Gastroesophageal sphincter (tissue), 4 donors: ENCODE results near the gene STEAP3. TPM values are rescaled to one million over a fixed set of nuclear protein-coding genes. Genes with fewer than 3 reads are reported as not detected.

Experiments
- ATAC-seq: fragments of 150-250 bp; one replicate; pipeline ENCODE4 v1.9.1; 2016; ENCODE audit warnings: mild to moderate bottlenecking, moderate library complexity
- H3K27ac ChIP-seq, 4 donors: fragments of 200-600 bp; sonication (generic) in 3 of 4; 1 replicate in 3 of 4; 2 replicates in 1 of 4; pipeline ENCODE4 v1.5.1; 2016 to 2019
- H3K27me3 ChIP-seq: fragments of 200-600 bp; sonication (generic); one replicate; pipeline ENCODE4 v1.5.1; 2019
- H3K36me3 ChIP-seq, 2 donors: fragments of 200-600 bp; sonication (generic); one replicate each; pipeline ENCODE4 v1.5.1; 2019; ENCODE audit warnings: control low read depth in 1 of 2
- H3K4me1 ChIP-seq, 3 donors: fragments of 200-600 bp; sonication (generic); 1 replicate in 2 of 3; 2 replicates in 1 of 3; pipeline ENCODE4 v1.5.1; 2016 to 2019; ENCODE audit warnings: control low read depth in 2 of 3
- H3K4me3 ChIP-seq, 2 donors: fragments of 200-600 bp; sonication (generic); one replicate each; pipeline ENCODE4 v1.5.1; 2019; ENCODE audit warnings: mild to moderate bottlenecking in 1 of 2, moderate library complexity in 1 of 2
- H3K9me3 ChIP-seq, 3 donors: fragments of 200-600 bp; sonication (generic); one replicate each; pipeline ENCODE4 v1.5.1; 2017 to 2019; ENCODE audit warnings: control low read depth in 2 of 3
- EP300 ChIP-seq: sonication (generic); formaldehyde crosslinking; IDR thresholded peaks from one replicate; pipeline ENCODE4 v1.6.1; 2017; ENCODE audit warnings: antibody characterized with exemption, mild to moderate bottlenecking
- POLR2A ChIP-seq, 2 donors: fragments of 450-650 bp; IDR thresholded peaks; one replicate each; pipeline ENCODE4 v1.6.1; 2017; ENCODE audit warnings: antibody characterized with exemption in 2 of 2, mild to moderate bottlenecking in 2 of 2, moderate library complexity in 1 of 2
- POLR2AphosphoS5 ChIP-seq: sonication (generic); formaldehyde crosslinking; IDR thresholded peaks from one replicate; pipeline ENCODE4 v1.6.1; 2017; ENCODE audit warnings: antibody characterized with exemption
- WGBS, 2 donors: methylation state at CpG; one replicate each; pipeline ENCODE4 v1.1.5; 2018; ENCODE audit warnings: low coverage in 1 of 2; 5-methylcytosine and 5-hydroxymethylcytosine counted together
- total RNA-seq, 4 donors: library from RNA; depleted of rRNA; stranded (reverse); fragments of >200 nt; gene quantifications; one replicate each; pipeline ENCODE4 v1.1.0, GENCODE V29; 2016
- TF ChIP-seq, protein P1 (sequence below), 4 experiments: fragments of 200-600 bp in 2 of 4; fragments of 450-650 bp in 2 of 4; sonication (generic) in 1 of 4; IDR thresholded peaks; one replicate each; pipeline ENCODE4 v1.5.1; 2017 to 2019; ENCODE audit warnings: antibody characterized with exemption in 4 of 4, mild to moderate bottlenecking in 2 of 4, moderate library complexity in 2 of 4

Gene STEAP3
- total RNA-seq, 4 donors from 2014 or later: 2.0 to 10.6 (median 4.6) TPM

DNA sequence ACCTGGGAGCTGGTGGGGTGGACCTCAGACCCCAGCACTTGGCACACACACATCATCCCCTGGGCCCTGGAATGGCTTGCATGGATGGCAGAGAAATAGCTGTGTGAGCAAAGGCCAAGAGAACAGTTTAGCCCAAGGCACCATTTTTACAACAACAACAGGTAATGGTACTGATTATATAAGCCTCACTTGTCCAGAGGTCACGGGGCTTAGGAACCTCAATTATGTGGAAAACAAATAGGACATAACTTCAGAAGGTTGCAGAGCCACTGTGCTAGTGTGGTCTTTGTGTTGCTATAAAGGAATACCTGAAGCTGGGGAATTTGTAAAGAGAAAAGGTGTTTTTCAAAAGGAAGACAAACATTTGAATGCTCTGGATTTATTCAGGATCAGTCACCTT, 13.2 kb downstream of the STEAP3 start:
- H3K36me3 ChIP-seq: no peaks in the 10 kb centered on the region
- no peaks in the 10 kb centered on the region for H3K27me3 ChIP-seq
- 100% methylated on average over 1 of the region's 1 CpG for whole genome bisulfite sequencing, 2 donors
- no peak overlapping the region for H3K27ac ChIP-seq
- no peak overlapping the region for H3K4me3 ChIP-seq
- TF ChIP-seq POLR2A (IDR thresholded peaks at IDR 0.05): no peak
- TF ChIP-seq, protein P1, sequence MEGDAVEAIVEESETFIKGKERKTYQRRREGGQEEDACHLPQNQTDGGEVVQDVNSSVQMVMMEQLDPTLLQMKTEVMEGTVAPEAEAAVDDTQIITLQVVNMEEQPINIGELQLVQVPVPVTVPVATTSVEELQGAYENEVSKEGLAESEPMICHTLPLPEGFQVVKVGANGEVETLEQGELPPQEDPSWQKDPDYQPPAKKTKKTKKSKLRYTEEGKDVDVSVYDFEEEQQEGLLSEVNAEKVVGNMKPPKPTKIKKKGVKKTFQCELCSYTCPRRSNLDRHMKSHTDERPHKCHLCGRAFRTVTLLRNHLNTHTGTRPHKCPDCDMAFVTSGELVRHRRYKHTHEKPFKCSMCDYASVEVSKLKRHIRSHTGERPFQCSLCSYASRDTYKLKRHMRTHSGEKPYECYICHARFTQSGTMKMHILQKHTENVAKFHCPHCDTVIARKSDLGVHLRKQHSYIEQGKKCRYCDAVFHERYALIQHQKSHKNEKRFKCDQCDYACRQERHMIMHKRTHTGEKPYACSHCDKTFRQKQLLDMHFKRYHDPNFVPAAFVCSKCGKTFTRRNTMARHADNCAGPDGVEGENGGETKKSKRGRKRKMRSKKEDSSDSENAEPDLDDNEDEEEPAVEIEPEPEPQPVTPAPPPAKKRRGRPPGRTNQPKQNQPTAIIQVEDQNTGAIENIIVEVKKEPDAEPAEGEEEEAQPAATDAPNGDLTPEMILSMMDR (IDR thresholded peaks at IDR 0.05): no peak
- TF ChIP-seq POLR2AphosphoS5: no peak
- no peak for TF ChIP-seq EP300
- no peak for ATAC-seq
- H3K4me1 ChIP-seq: peaks cover 0 to 15% (median 6%) of the 10 kb centered on the region in 3 donors
- no peaks in the 10 kb centered on the region for H3K9me3 ChIP-seq

DNA sequence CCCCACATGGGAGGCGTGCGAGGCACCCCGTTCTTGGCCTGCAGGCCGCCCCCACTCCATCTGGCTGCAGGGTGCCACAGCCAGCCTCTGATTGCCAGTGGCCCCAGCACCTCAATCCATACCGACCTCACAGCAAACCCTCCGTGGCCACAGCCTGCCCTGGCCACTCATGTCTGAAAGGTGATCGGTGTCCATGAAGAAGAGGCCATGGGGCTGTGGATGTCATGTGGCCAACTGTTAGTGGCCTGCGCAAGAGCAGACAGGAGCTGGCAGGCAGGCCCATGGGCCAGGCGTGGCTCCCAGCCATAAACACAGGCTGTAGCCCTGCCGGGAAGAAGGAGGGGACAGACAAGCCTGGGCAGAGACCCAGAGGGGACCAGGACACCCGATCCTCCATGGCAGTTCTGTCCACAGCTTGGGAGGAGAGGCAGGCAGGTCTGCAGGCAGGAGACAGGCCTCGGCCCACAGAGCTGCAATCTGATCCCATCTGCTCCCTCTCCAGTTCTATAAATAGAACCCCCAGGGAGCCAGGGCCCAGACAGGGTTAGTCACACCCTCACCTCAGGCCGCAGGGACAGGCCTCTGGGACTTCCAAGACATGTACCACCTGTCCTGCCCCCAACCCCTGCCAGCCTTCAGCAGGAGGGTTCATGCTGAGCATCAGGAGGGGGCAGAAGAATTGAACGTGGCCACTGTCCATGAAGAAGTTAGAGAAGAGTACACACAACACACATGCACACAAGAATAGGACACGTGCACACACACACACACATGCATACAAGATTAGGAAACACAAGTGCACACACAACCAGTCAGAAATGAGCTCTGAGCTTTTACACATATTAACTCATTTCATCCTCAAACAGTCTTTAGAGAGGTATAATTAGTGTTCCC, 16.9 kb downstream of the STEAP3 start:
- Histone ChIP-seq H3K9me3 (peaks cover 0 to 6% (median 0%) of the 10 kb centered on the region in 3 donors), H3K4me3 (no peak overlapping the region), H3K4me1 (peaks cover 0 to 15% (median 6%) of the 10 kb centered on the region in 3 donors), H3K27ac (peak overlapping the region in 2 of 4 donors; percentile 35 to 59), H3K36me3 (peaks cover 0 to 3% of the 10 kb centered on the region in 2 donors), H3K27me3 (no peaks in the 10 kb centered on the region)
- WGBS, 2 donors: 91 to 100% methylated on average over 2 to 5 of the region's 15 CpGs
- no peak for TF ChIP-seq POLR2A (IDR thresholded peaks at IDR 0.05)
- TF ChIP-seq, protein P1 (IDR thresholded peaks at IDR 0.05): no peak
- peak; percentile 26 for TF ChIP-seq POLR2AphosphoS5
- ATAC-seq: peak; percentile 54

DNA sequence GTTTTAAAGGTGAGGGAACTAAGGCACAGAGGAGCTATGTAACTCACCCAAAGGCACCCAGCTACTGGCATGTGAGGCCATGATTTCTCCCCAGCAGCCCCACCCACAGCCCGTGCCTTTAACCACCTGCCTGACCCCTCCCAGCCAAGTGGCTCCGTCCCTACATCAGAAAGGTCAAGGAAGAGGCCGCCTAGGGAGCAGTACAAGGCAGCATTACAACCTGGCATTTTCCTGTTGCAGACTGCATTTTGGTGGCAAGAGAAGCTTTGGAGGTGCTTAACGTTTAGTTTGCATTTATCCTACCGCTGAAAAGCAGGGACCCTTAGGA, 17.5 kb downstream of the STEAP3 start:
- Histone ChIP-seq H3K27ac (peak overlapping the region in 1 of 4 donors; percentile 59), H3K4me3 (no peak overlapping the region), H3K4me1 (peaks cover 0 to 15% (median 6%) of the 10 kb centered on the region in 3 donors), H3K9me3 (peaks cover 0 to 12% (median 0%) of the 10 kb centered on the region in 3 donors), H3K27me3 (no peaks in the 10 kb centered on the region), H3K36me3 (peaks cover 0 to 10% of the 10 kb centered on the region in 2 donors)
- WGBS, 2 donors: 40% methylated on average over 1 of the region's 5 CpGs; no CpG with 5 or more reads in 1 of the 2 donors
- TF ChIP-seq, protein P1 (IDR thresholded peaks at IDR 0.05): no peak
- TF ChIP-seq EP300: no peak
- no peak for TF ChIP-seq POLR2AphosphoS5
- no peak for TF ChIP-seq POLR2A (IDR thresholded peaks at IDR 0.05)
- no peak for ATAC-seq

DNA sequence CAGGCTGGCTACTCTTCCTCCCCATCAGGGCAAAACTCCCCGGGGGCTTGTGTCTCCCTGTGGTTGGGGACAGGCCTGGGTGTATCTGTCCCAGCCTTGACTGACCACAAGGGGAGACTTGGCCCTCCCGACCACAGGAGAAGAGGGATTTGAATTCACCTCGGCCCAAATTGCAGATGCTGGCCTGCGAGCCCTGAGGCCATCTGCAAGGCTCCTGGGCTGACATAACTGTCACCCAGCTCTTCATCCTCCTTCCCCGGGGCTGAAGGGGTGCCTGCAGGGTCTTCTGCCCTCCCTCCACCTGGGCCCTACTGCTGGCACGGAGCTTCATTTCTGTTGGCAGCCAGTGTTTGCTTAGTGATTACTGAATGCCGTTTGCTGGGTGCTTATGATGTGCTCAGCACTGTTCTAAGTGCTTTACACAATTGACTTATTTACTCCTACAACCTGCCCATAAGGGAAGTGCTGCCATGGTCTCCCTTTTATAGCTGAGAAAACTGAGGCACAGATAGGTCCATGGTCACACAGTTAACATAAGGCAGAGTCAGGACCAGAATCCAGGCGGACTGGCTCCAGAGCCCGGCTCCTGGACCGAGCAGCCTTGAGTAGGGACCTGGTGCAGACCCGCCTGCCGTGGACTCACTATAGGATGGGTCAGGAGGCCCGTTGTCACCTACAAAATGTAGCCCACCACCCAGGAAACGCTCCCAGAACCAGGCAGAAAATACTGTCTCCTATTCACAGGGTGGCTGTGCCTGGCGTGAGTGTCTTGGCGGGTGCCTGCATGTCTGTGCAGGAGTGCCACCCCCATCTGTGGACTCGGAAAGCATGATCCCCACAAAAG, 18.9 kb downstream of the STEAP3 start:
- peaks cover 0 to 15% (median 6%) of the 10 kb centered on the region in 3 donors for H3K4me1 ChIP-seq
- H3K4me3 ChIP-seq: no peak overlapping the region
- H3K27ac ChIP-seq: no peak overlapping the region
- peaks cover 0 to 16% (median 0%) of the 10 kb centered on the region in 3 donors for H3K9me3 ChIP-seq
- ATAC-seq: no peak
- H3K27me3 ChIP-seq: no peaks in the 10 kb centered on the region
- WGBS, 2 donors: 67 to 83% methylated on average over 1 of the region's 17 CpGs
- no peak for TF ChIP-seq POLR2AphosphoS5
- TF ChIP-seq POLR2A (IDR thresholded peaks at IDR 0.05): no peak
- TF ChIP-seq, protein P1 (IDR thresholded peaks at IDR 0.05): no peak
- TF ChIP-seq EP300: no peak
- peaks cover 0 to 23% of the 10 kb centered on the region in 2 donors for H3K36me3 ChIP-seq
